Activated CD4-positive, alpha-beta memory T cell treated with anti-CD3 and anti-CD28 coated beads, Interleukin-2, amount 10 ng/mL, durations not matched to agents 7 days and 5 days (primary cell): ENCODE results near the gene EPS8. TPM values are rescaled to one million over a fixed set of nuclear protein-coding genes. Genes with fewer than 3 reads are reported as not detected.
"Not testable (repeated sequence)": the region's sequence is repeated elsewhere in the genome, so short reads cannot be mapped to it uniquely, and the experiment has no call there.

Source experiments
- CTCF ChIA-PET: fragments of 350-600 bp; sonication (Branson Sonifier 250); formaldehyde crosslinking; loops from one replicate; lab custom pipeline; 2021; ENCODE audit warnings: antibody characterized with exemption, inconsistent platforms; lab: Charles Lee
- POLR2A ChIA-PET: fragments of 350-600 bp; sonication (Branson Sonifier 250); formaldehyde crosslinking; loops from one replicate; lab custom pipeline; 2021; ENCODE audit warnings: antibody characterized with exemption; lab: Charles Lee
- DNase-seq: peaks from one replicate; pipeline ENCODE4 v3.0.0-alpha.2; 2020
- H3K27ac Mint-ChIP-seq: one replicate; pipeline ENCODE4 v1.8.0; 2021; ENCODE audit warnings: mild to moderate bottlenecking, mixed read lengths
- H3K27me3 Mint-ChIP-seq: one replicate; pipeline ENCODE4 v1.8.0; 2021; ENCODE audit warnings: mixed read lengths
- H3K36me3 Mint-ChIP-seq: one replicate; pipeline ENCODE4 v1.8.0; 2021; ENCODE audit warnings: low read depth, mixed read lengths
- H3K4me1 Mint-ChIP-seq: one replicate; pipeline ENCODE4 v1.8.0; 2021; ENCODE audit warnings: mixed read lengths
- H3K4me3 Mint-ChIP-seq: one replicate; pipeline ENCODE4 v1.8.0; 2021; ENCODE audit warnings: mild to moderate bottlenecking, mixed read lengths
- H3K9me3 Mint-ChIP-seq: one replicate; pipeline ENCODE4 v1.8.0; 2021; ENCODE audit warnings: mixed read lengths
- total RNA-seq, 2 experiments: library from RNA; stranded (reverse); gene quantifications; one replicate each; pipeline ENCODE4 v1.2.3, GENCODE V29; 2021

Gene EPS8
- total RNA-seq, 2 experiments from 2014 or later: 3.1 to 4.7 TPM

- H3K27ac Mint-ChIP-seq: no peak overlapping the region
- CTCF ChIA-PET: interaction anchor here (0.8 kb wide), 1 partner anchor 87 kb away, joined by 3 read pairs; no protein-coding TSS in a partner anchor
- H3K36me3 Mint-ChIP-seq: no peaks in the 10 kb centered on the region
- DNase-seq: no peak
- H3K27me3 Mint-ChIP-seq: peaks cover 2% of the 10 kb centered on the region
- no peaks in the 10 kb centered on the region for H3K9me3 Mint-ChIP-seq
- POLR2A ChIA-PET: no interaction called here
- H3K4me1 Mint-ChIP-seq: peaks cover 6% of the 10 kb centered on the region
- no peak overlapping the region for H3K4me3 Mint-ChIP-seq
Observed at GRCh38 chr12:15770021-15770420, 19.2 kb downstream of the EPS8 start.

GRCh38 chr12:15769586-15769985 lies 19.6 kb downstream of the EPS8 start:
- CTCF ChIA-PET: no interaction called here
- POLR2A ChIA-PET: no interaction called here
- peaks cover 6% of the 10 kb centered on the region for H3K4me1 Mint-ChIP-seq

GRCh38 chr12:15767301-15767700 lies 21.9 kb downstream of the EPS8 start:
- no peaks in the 10 kb centered on the region for H3K9me3 Mint-ChIP-seq
- ChIA-PET CTCF (no interaction called here), POLR2A (no interaction called here)
- no peak for DNase-seq
- peaks cover 2% of the 10 kb centered on the region for H3K27me3 Mint-ChIP-seq
- H3K4me3 Mint-ChIP-seq: no peak overlapping the region
- no peaks in the 10 kb centered on the region for H3K36me3 Mint-ChIP-seq
- peaks cover 6% of the 10 kb centered on the region for H3K4me1 Mint-ChIP-seq
- no peak overlapping the region for H3K27ac Mint-ChIP-seq

More at GRCh38 chr12:15769586-15769985, 19.6 kb downstream of the EPS8 start:
- Mint-ChIP-seq H3K27ac (no peak overlapping the region), H3K27me3 (peaks cover 2% of the 10 kb centered on the region), H3K36me3 (no peaks in the 10 kb centered on the region), H3K4me3 (no peak overlapping the region), H3K9me3 (no peaks in the 10 kb centered on the region)
- DNase-seq: no peak

- DNase-seq: no peak
- no peaks in the 10 kb centered on the region for H3K36me3 Mint-ChIP-seq
- H3K27me3 Mint-ChIP-seq: no peaks in the 10 kb centered on the region
- CTCF ChIA-PET: no interaction called here
- H3K27ac Mint-ChIP-seq: no peak overlapping the region
- no peaks in the 10 kb centered on the region for H3K9me3 Mint-ChIP-seq
- peaks cover 8% of the 10 kb centered on the region for H3K4me1 Mint-ChIP-seq
- no peak overlapping the region for H3K4me3 Mint-ChIP-seq
- POLR2A ChIA-PET: no interaction called here
Observed at GRCh38 chr12:15763328-15763727, 25.9 kb downstream of the EPS8 start.

GRCh38 chr12:15762162-15762561 lies 27.0 kb downstream of the EPS8 start:
- H3K36me3 Mint-ChIP-seq, H3K4me3 Mint-ChIP-seq, H3K27me3 Mint-ChIP-seq, H3K9me3 Mint-ChIP-seq, H3K4me1 Mint-ChIP-seq, DNase-seq, POLR2A ChIA-PET, CTCF ChIA-PET, H3K27ac Mint-ChIP-seq: not testable (repeated sequence)

- H3K27ac Mint-ChIP-seq: no peak overlapping the region
- POLR2A ChIA-PET: no interaction called here
- DNase-seq: no peak
- no peaks in the 10 kb centered on the region for H3K27me3 Mint-ChIP-seq
- CTCF ChIA-PET: interaction anchor here (1.0 to 1.3 kb wide), 2 partner anchors 15 to 167 kb away, joined by 3 read pairs; no protein-coding TSS in a partner anchor
- no peak overlapping the region for H3K4me3 Mint-ChIP-seq
- H3K36me3 Mint-ChIP-seq: no peaks in the 10 kb centered on the region
- H3K4me1 Mint-ChIP-seq: peaks cover 4% of the 10 kb centered on the region
- no peaks in the 10 kb centered on the region for H3K9me3 Mint-ChIP-seq
Observed at GRCh38 chr12:15757553-15758255, 31.5 kb downstream of the EPS8 start.

GRCh38 chr12:15756822-15757221 lies 32.4 kb downstream of the EPS8 start:
- no peaks in the 10 kb centered on the region for H3K9me3 Mint-ChIP-seq
- POLR2A ChIA-PET: no interaction called here
- H3K27me3 Mint-ChIP-seq: no peaks in the 10 kb centered on the region
- CTCF ChIA-PET: interaction anchor here (1.3 kb wide), 1 partner anchor 166 kb away, joined by 3 read pairs; no protein-coding TSS in a partner anchor
- no peak for DNase-seq
- H3K4me3 Mint-ChIP-seq: no peak overlapping the region
- H3K4me1 Mint-ChIP-seq: peaks cover 4% of the 10 kb centered on the region
- no peak overlapping the region for H3K27ac Mint-ChIP-seq
- no peaks in the 10 kb centered on the region for H3K36me3 Mint-ChIP-seq

GRCh38 chr12:15754233-15754632 lies 35.0 kb downstream of the EPS8 start:
- Mint-ChIP-seq H3K9me3 (no peaks in the 10 kb centered on the region), H3K27ac (no peak overlapping the region), H3K27me3 (no peaks in the 10 kb centered on the region), H3K36me3 (no peaks in the 10 kb centered on the region), H3K4me3 (no peak overlapping the region), H3K4me1 (no peaks in the 10 kb centered on the region)
- POLR2A ChIA-PET: no interaction called here
- CTCF ChIA-PET: no interaction called here
- DNase-seq: no peak

GRCh38 chr12:15752785-15753184 lies 36.4 kb downstream of the EPS8 start:
- H3K36me3 Mint-ChIP-seq: no peaks in the 10 kb centered on the region
- CTCF ChIA-PET: no interaction called here
- no peaks in the 10 kb centered on the region for H3K9me3 Mint-ChIP-seq

GRCh38 chr12:15751741-15752140 lies 37.4 kb downstream of the EPS8 start:
- POLR2A ChIA-PET: no interaction called here
- Mint-ChIP-seq H3K9me3 (no peaks in the 10 kb centered on the region), H3K27me3 (peaks cover 1% of the 10 kb centered on the region), H3K27ac (no peak overlapping the region), H3K4me1 (no peaks in the 10 kb centered on the region), H3K4me3 (no peak overlapping the region), H3K36me3 (no peaks in the 10 kb centered on the region)
- no peak for DNase-seq
- CTCF ChIA-PET: no interaction called here

More at GRCh38 chr12:15752785-15753184, 36.4 kb downstream of the EPS8 start:
- POLR2A ChIA-PET: no interaction called here
- Mint-ChIP-seq H3K4me3 (no peak overlapping the region), H3K27me3 (no peaks in the 10 kb centered on the region), H3K4me1 (no peaks in the 10 kb centered on the region), H3K27ac (no peak overlapping the region)
- no peak for DNase-seq

GRCh38 chr12:15749937-15750336 lies 39.3 kb downstream of the EPS8 start:
- no peaks in the 10 kb centered on the region for H3K9me3 Mint-ChIP-seq
- no peak overlapping the region for H3K4me3 Mint-ChIP-seq
- H3K4me1 Mint-ChIP-seq: no peaks in the 10 kb centered on the region
- no peaks in the 10 kb centered on the region for H3K36me3 Mint-ChIP-seq
- DNase-seq: no peak
- ChIA-PET POLR2A (no interaction called here), CTCF (no interaction called here)
- H3K27ac Mint-ChIP-seq: no peak overlapping the region
- H3K27me3 Mint-ChIP-seq: peaks cover 3% of the 10 kb centered on the region

- DNase-seq, H3K9me3 Mint-ChIP-seq: not testable (repeated sequence)
Observed at GRCh38 chr12:15741870-15742269, 47.3 kb downstream of the EPS8 start.

GRCh38 chr12:15741082-15741481 lies 48.1 kb downstream of the EPS8 start:
- Mint-ChIP-seq H3K36me3 (no peaks in the 10 kb centered on the region), H3K27me3 (no peaks in the 10 kb centered on the region), H3K27ac (no peak overlapping the region), H3K4me1 (no peaks in the 10 kb centered on the region), H3K9me3 (no peaks in the 10 kb centered on the region), H3K4me3 (no peak overlapping the region)
- ChIA-PET POLR2A (no interaction called here), CTCF (no interaction called here)
- no peak for DNase-seq

More at GRCh38 chr12:15741870-15742269, 47.3 kb downstream of the EPS8 start:
- H3K27ac Mint-ChIP-seq, CTCF ChIA-PET, H3K27me3 Mint-ChIP-seq, H3K36me3 Mint-ChIP-seq, H3K4me3 Mint-ChIP-seq, H3K4me1 Mint-ChIP-seq, POLR2A ChIA-PET: not testable (repeated sequence)

- H3K27ac Mint-ChIP-seq, H3K4me1 Mint-ChIP-seq, POLR2A ChIA-PET: not testable (repeated sequence)
Observed at GRCh38 chr12:15740389-15740788, 48.8 kb downstream of the EPS8 start.

More at GRCh38 chr12:15740389-15740788, 48.8 kb downstream of the EPS8 start:
- H3K36me3 Mint-ChIP-seq, CTCF ChIA-PET, H3K4me3 Mint-ChIP-seq, DNase-seq, H3K27me3 Mint-ChIP-seq, H3K9me3 Mint-ChIP-seq: not testable (repeated sequence)
